ENCODE data around the gene CTTNBP2.

The CTTNBP2 gene

GRCh38 chr7:117863618-117864017 lies 9.6 kb downstream of the CTTNBP2 start:
- no peak for TF ChIP-seq CTCF (IDR thresholded peaks at IDR 0.05; ENCODE audit: unreplicated experiment in 3 of 3)
- H3K4me1 Mint-ChIP-seq: no peaks in the 10 kb centered on the region
- H3K27ac Mint-ChIP-seq: no peak overlapping the region
- peaks cover 40% of the 10 kb centered on the region for H3K36me3 Mint-ChIP-seq (ENCODE audit: low read depth)
- H3K27me3 Mint-ChIP-seq (ENCODE audit: low read depth): peaks cover 13% of the 10 kb centered on the region
- no peak overlapping the region for H3K4me3 Mint-ChIP-seq
- H3K9me3 Mint-ChIP-seq: no peaks in the 10 kb centered on the region

GRCh38 chr7:117862378-117862777 lies 10.9 kb downstream of the CTTNBP2 start:
- Mint-ChIP-seq H3K4me3 (no peak overlapping the region), H3K27me3 (ENCODE audit: low read depth) (peaks cover 11% of the 10 kb centered on the region), H3K27ac (peak overlapping the region in 2 of 3 experiments; percentile 8 to 30), H3K9me3 (no peaks in the 10 kb centered on the region), H3K36me3 (ENCODE audit: low read depth) (peaks cover 43% of the 10 kb centered on the region), H3K4me1 (no peaks in the 10 kb centered on the region)
- TF ChIP-seq CTCF (IDR thresholded peaks at IDR 0.05; ENCODE audit: unreplicated experiment in 3 of 3): no peak

GRCh38 chr7:117859246-117859812 lies 13.9 kb downstream of the CTTNBP2 start:
- Mint-ChIP-seq H3K27me3 (ENCODE audit: low read depth) (no peaks in the 10 kb centered on the region), H3K9me3 (no peaks in the 10 kb centered on the region)

GRCh38 chr7:117858712-117859111 lies 14.5 kb downstream of the CTTNBP2 start:
- H3K4me1 Mint-ChIP-seq: peaks cover 6% of the 10 kb centered on the region
- TF ChIP-seq CTCF (IDR thresholded peaks at IDR 0.05; ENCODE audit: unreplicated experiment in 3 of 3): no peak
- H3K27ac Mint-ChIP-seq: peak overlapping the region in 1 of 3 experiments; percentile 60
- H3K4me3 Mint-ChIP-seq: no peak overlapping the region
- H3K9me3 Mint-ChIP-seq: no peaks in the 10 kb centered on the region
- peaks cover 48% of the 10 kb centered on the region for H3K36me3 Mint-ChIP-seq (ENCODE audit: low read depth)
- no peaks in the 10 kb centered on the region for H3K27me3 Mint-ChIP-seq (ENCODE audit: low read depth)

More at GRCh38 chr7:117859246-117859812, 13.9 kb downstream of the CTTNBP2 start:
- Mint-ChIP-seq H3K4me3 (no peak overlapping the region), H3K27ac (peak overlapping the region in 1 of 3 experiments; percentile 60), H3K36me3 (ENCODE audit: low read depth) (peaks cover 48% of the 10 kb centered on the region), H3K4me1 (peaks cover 6% of the 10 kb centered on the region)
- no peak for TF ChIP-seq CTCF (IDR thresholded peaks at IDR 0.05; ENCODE audit: unreplicated experiment in 3 of 3)

- no peak overlapping the region for H3K27ac Mint-ChIP-seq
- no peaks in the 10 kb centered on the region for H3K9me3 Mint-ChIP-seq
- H3K36me3 Mint-ChIP-seq (ENCODE audit: low read depth): peaks cover 46% of the 10 kb centered on the region
- no peaks in the 10 kb centered on the region for H3K27me3 Mint-ChIP-seq (ENCODE audit: low read depth)
- H3K4me1 Mint-ChIP-seq: peaks cover 6% of the 10 kb centered on the region
- no peak overlapping the region for H3K4me3 Mint-ChIP-seq
- TF ChIP-seq CTCF (IDR thresholded peaks at IDR 0.05; ENCODE audit: unreplicated experiment in 3 of 3): no peak
Observed at GRCh38 chr7:117857718-117858117, 15.5 kb downstream of the CTTNBP2 start.

- Mint-ChIP-seq H3K4me3 (no peak overlapping the region), H3K27me3 (ENCODE audit: low read depth) (no peaks in the 10 kb centered on the region), H3K27ac (peak overlapping the region; percentile 9 to 71 (median 52)), H3K36me3 (ENCODE audit: low read depth) (peaks cover 41% of the 10 kb centered on the region), H3K4me1 (peaks cover 6% of the 10 kb centered on the region), H3K9me3 (no peaks in the 10 kb centered on the region)
- TF ChIP-seq CTCF (IDR thresholded peaks at IDR 0.05; ENCODE audit: unreplicated experiment in 3 of 3): no peak
Observed at GRCh38 chr7:117856196-117856595, 17.0 kb downstream of the CTTNBP2 start.

Measured in nephron (organoid).